ENCODE data around the gene GJB3. TPM values are rescaled to one million over a fixed set of nuclear protein-coding genes. Genes with fewer than 3 reads are reported as not detected.
"Not testable (repeated sequence)": the region's sequence is repeated elsewhere in the genome, so short reads cannot be mapped to it uniquely, and the experiment has no call there.

The GJB3 gene
- total RNA-seq, 1 donor from 2014 or later = not detected

GRCh38 chr1:34770891-34771504, 10.0 kb upstream of the GJB3 start:
- no peaks in the 10 kb centered on the region for H3K4me1 Mint-ChIP-seq (ENCODE audit: low read depth)
- no peak for DNase-seq (ENCODE audit: low spot score)
- H3K9me3 Mint-ChIP-seq (ENCODE audit: low read depth) = no peaks in the 10 kb centered on the region
- H3K27me3 Mint-ChIP-seq (ENCODE audit: low read depth) = peaks cover 3% of the 10 kb centered on the region
- no peak for TF ChIP-seq CTCF (IDR thresholded peaks at IDR 0.05)
- H3K4me3 Mint-ChIP-seq (ENCODE audit: unreplicated experiment) = no peak overlapping the region
- no peak overlapping the region for H3K27ac Mint-ChIP-seq (ENCODE audit: unreplicated experiment)
- H3K36me3 Mint-ChIP-seq (ENCODE audit: low read depth) = no peaks in the 10 kb centered on the region

GRCh38 chr1:34771573-34772371, 9.2 kb upstream of the GJB3 start:
- Mint-ChIP-seq H3K4me1 (ENCODE audit: low read depth) (no peaks in the 10 kb centered on the region), H3K36me3 (ENCODE audit: low read depth) (no peaks in the 10 kb centered on the region), H3K4me3 (ENCODE audit: unreplicated experiment) (no peak overlapping the region), H3K9me3 (ENCODE audit: low read depth) (no peaks in the 10 kb centered on the region), H3K27me3 (ENCODE audit: low read depth) (peaks cover 3% of the 10 kb centered on the region), H3K27ac (ENCODE audit: unreplicated experiment) (no peak overlapping the region)
- DNase-seq (ENCODE audit: low spot score) = no peak
- TF ChIP-seq CTCF (IDR thresholded peaks at IDR 0.05) = no peak

GRCh38 chr1:34773114-34773513, 7.9 kb upstream of the GJB3 start:
- H3K9me3 Mint-ChIP-seq (ENCODE audit: low read depth); H3K4me3 Mint-ChIP-seq (ENCODE audit: unreplicated experiment); H3K36me3 Mint-ChIP-seq (ENCODE audit: low read depth); H3K27ac Mint-ChIP-seq (ENCODE audit: unreplicated experiment); H3K27me3 Mint-ChIP-seq (ENCODE audit: low read depth); DNase-seq (ENCODE audit: low spot score); H3K4me1 Mint-ChIP-seq (ENCODE audit: low read depth): not testable (repeated sequence)

GRCh38 chr1:34774957-34775356, 6.1 kb upstream of the GJB3 start:
- H3K9me3 Mint-ChIP-seq (ENCODE audit: low read depth) = no peaks in the 10 kb centered on the region
- no peak overlapping the region for H3K27ac Mint-ChIP-seq (ENCODE audit: unreplicated experiment)
- no peak for TF ChIP-seq CTCF (IDR thresholded peaks at IDR 0.05)
- DNase-seq (ENCODE audit: low spot score) = peak; percentile 64
- no peak overlapping the region for H3K4me3 Mint-ChIP-seq (ENCODE audit: unreplicated experiment)
- H3K27me3 Mint-ChIP-seq (ENCODE audit: low read depth) = peaks cover 25% of the 10 kb centered on the region
- H3K36me3 Mint-ChIP-seq (ENCODE audit: low read depth) = no peaks in the 10 kb centered on the region
- H3K4me1 Mint-ChIP-seq (ENCODE audit: low read depth) = no peaks in the 10 kb centered on the region

GRCh38 chr1:34776911-34777310, 4.1 kb upstream of the GJB3 start:
- no peak for DNase-seq (ENCODE audit: low spot score)
- Mint-ChIP-seq H3K4me3 (ENCODE audit: unreplicated experiment) (no peak overlapping the region), H3K36me3 (ENCODE audit: low read depth) (no peaks in the 10 kb centered on the region), H3K27me3 (ENCODE audit: low read depth) (peaks cover 30% of the 10 kb centered on the region), H3K27ac (ENCODE audit: unreplicated experiment) (no peak overlapping the region), H3K4me1 (ENCODE audit: low read depth) (peaks cover 4% of the 10 kb centered on the region), H3K9me3 (ENCODE audit: low read depth) (no peaks in the 10 kb centered on the region)
- no peak for TF ChIP-seq CTCF (IDR thresholded peaks at IDR 0.05)

All from chondrocyte (in vitro differentiated cells).